Measurements from ENCODE around the gene KRT78.

- TF ChIP-seq EZH2phosphoT487 (IDR thresholded peaks at IDR 0.05; ENCODE audit: borderline replicate concordance) (no peak), CTCF (conservative IDR thresholded peaks at IDR 0.05; ENCODE audit: low read length) (no peak)
Observed at GRCh38 chr12:52820521-52820920, 28.3 kb downstream of the KRT78 start.
